Measurements from ENCODE around the gene RAG2.

The RAG2 gene

DNA sequence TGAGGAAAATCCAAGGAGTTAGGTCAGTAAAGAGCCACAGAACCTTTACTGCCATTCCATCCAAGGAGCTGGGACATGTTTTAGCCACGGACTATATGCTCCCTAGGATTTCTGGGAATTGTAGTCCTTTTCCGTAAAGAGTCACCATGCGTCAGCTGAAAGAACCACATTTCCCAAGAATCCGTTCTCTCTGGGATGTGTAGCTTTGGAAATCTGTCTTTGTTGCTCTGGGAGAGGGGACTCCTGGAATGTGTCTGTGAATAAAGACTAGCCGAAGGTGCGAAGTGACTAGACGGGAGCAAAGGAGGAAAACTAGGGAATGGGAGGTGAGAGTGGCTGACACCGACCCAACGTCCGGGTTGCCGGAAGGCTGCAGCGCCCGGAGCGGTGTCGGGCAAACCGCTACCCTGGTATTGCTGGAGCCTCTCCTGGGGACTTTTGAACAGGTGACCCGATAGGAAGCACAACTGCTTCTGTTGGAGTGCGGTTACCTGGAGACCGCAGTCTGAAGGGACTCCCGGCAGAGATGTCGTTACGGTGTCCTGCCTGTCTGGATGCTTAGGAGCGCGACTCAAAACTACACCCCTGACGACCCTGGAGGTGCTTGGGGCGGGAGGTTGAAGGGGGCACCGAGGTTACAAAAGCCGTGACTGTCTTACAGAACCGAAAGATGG is 3.6 kb downstream of the RAG2 start, which contains the start of gene IFTAP (continued):
- TF ChIP-seq ZNF324 (tag by site-specific recombination; IDR thresholded peaks at IDR 0.05) (no peak), ELK4 (IDR thresholded peaks at IDR 0.05; ENCODE audit: borderline replicate concordance, low read depth, low read length) (no peak), KLF7 (tag by site-specific recombination; IDR thresholded peaks at IDR 0.05; ENCODE audit: borderline replicate concordance) (no peak), ZNF114 (tag by site-specific recombination; IDR thresholded peaks at IDR 0.05) (no peak), ZNF146 (tag by site-specific recombination; IDR thresholded peaks at IDR 0.05) (peak; percentile 41; the same call in 1 of the 2 replicates), ZNF707 (tag by site-specific recombination; IDR thresholded peaks at IDR 0.05) (no peak), YY1 (tag by site-specific recombination; IDR thresholded peaks at IDR 0.05) (peak; percentile 66; the same call in 1 of the 2 replicates), MEIS1 (CRISPR knock-in tag; IDR thresholded peaks at IDR 0.05; ENCODE audit: borderline replicate concordance) (no peak), ZNF76 (tag by site-specific recombination; IDR thresholded peaks at IDR 0.05; ENCODE audit: borderline replicate concordance, low read depth) (peak; percentile 97), ZNF292 (tag by site-specific recombination; IDR thresholded peaks at IDR 0.05; ENCODE audit: borderline replicate concordance, low read depth) (no peak), ZNF658 (tag by site-specific recombination; IDR thresholded peaks at IDR 0.05) (no peak), KLF16 (tag by site-specific recombination; IDR thresholded peaks at IDR 0.05) (peak; percentile 59; the same call in 1 of the 2 replicates), ZNF701 (tag by site-specific recombination; IDR thresholded peaks at IDR 0.05) (no peak), TSHZ1 (tag by site-specific recombination; IDR thresholded peaks at IDR 0.05; ENCODE audit: borderline replicate concordance) (no peak), ZSCAN16 (tag by site-specific recombination; IDR thresholded peaks at IDR 0.05) (no peak), ZNF169 (tag by site-specific recombination; IDR thresholded peaks at IDR 0.05) (no peak), ZNF660 (tag by site-specific recombination; IDR thresholded peaks at IDR 0.05) (peak; percentile 78; the same call in 1 of the 2 replicates), ZNF404 (tag by site-specific recombination; IDR thresholded peaks at IDR 0.05) (no peak), ZNF174 (tag by site-specific recombination; IDR thresholded peaks at IDR 0.05) (no peak), BCL11B (tag by site-specific recombination; IDR thresholded peaks at IDR 0.05; ENCODE audit: low read depth) (no peak), ZSCAN23 (tag by site-specific recombination; IDR thresholded peaks at IDR 0.05) (no peak), ZNF2 (tag by site-specific recombination; IDR thresholded peaks at IDR 0.05) (peak; percentile 94), ZNF223 (tag by site-specific recombination; IDR thresholded peaks at IDR 0.05) (no peak), PRDM1 (tag by site-specific recombination; IDR thresholded peaks at IDR 0.05) (0 out of 2 replicates have a peak, but pooled peaks have one; percentile 39), ZFP3 (tag by site-specific recombination; IDR thresholded peaks at IDR 0.05; ENCODE audit: low read depth) (no peak), SCRT2 (tag by site-specific recombination; IDR thresholded peaks at IDR 0.05) (peak; percentile 83), ZNF629 (tag by site-specific recombination; IDR thresholded peaks at IDR 0.05) (peak; percentile 44; the same call in 1 of the 2 replicates), ZNF548 (tag by site-specific recombination; IDR thresholded peaks at IDR 0.05) (no peak)
- TF ChIP-seq, protein P1, sequence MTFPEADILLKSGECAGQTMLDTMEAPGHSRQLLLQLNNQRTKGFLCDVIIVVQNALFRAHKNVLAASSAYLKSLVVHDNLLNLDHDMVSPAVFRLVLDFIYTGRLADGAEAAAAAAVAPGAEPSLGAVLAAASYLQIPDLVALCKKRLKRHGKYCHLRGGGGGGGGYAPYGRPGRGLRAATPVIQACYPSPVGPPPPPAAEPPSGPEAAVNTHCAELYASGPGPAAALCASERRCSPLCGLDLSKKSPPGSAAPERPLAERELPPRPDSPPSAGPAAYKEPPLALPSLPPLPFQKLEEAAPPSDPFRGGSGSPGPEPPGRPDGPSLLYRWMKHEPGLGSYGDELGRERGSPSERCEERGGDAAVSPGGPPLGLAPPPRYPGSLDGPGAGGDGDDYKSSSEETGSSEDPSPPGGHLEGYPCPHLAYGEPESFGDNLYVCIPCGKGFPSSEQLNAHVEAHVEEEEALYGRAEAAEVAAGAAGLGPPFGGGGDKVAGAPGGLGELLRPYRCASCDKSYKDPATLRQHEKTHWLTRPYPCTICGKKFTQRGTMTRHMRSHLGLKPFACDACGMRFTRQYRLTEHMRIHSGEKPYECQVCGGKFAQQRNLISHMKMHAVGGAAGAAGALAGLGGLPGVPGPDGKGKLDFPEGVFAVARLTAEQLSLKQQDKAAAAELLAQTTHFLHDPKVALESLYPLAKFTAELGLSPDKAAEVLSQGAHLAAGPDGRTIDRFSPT (tag by site-specific recombination; IDR thresholded peaks at IDR 0.05): no peak
- TF ChIP-seq, protein P2, sequence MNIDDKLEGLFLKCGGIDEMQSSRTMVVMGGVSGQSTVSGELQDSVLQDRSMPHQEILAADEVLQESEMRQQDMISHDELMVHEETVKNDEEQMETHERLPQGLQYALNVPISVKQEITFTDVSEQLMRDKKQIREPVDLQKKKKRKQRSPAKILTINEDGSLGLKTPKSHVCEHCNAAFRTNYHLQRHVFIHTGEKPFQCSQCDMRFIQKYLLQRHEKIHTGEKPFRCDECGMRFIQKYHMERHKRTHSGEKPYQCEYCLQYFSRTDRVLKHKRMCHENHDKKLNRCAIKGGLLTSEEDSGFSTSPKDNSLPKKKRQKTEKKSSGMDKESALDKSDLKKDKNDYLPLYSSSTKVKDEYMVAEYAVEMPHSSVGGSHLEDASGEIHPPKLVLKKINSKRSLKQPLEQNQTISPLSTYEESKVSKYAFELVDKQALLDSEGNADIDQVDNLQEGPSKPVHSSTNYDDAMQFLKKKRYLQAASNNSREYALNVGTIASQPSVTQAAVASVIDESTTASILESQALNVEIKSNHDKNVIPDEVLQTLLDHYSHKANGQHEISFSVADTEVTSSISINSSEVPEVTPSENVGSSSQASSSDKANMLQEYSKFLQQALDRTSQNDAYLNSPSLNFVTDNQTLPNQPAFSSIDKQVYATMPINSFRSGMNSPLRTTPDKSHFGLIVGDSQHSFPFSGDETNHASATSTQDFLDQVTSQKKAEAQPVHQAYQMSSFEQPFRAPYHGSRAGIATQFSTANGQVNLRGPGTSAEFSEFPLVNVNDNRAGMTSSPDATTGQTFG (tag by site-specific recombination; IDR thresholded peaks at IDR 0.05; ENCODE audit: borderline replicate concordance): peak; percentile 79
- TF ChIP-seq, protein P3, sequence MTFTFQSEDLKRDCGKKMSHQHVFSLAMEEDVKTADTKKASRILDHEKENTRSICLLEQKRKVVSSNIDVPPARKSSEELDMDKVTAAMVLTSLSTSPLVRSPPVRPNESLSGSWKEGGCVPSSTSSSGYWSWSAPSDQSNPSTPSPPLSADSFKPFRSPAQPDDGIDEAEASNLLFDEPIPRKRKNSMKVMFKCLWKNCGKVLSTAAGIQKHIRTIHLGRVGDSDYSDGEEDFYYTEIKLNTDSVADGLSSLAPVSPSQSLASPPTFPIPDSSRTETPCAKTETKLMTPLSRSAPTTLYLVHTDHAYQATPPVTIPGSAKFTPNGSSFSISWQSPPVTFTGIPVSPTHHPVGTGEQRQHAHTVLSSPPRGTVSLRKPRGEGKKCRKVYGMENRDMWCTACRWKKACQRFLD (tag by site-specific recombination; IDR thresholded peaks at IDR 0.05): no peak
